ENCODE results near the gene MBD5.

Gene MBD5

GRCh38 chr2:148259674-148260073 lies 238.8 kb downstream of the MBD5 start:
- H3K27ac ChIP-seq: no peak overlapping the region
- no peak for TF ChIP-seq ZFX (IDR thresholded peaks at IDR 0.05)
- no peak for TF ChIP-seq CTCF (conservative IDR thresholded peaks at IDR 0.05)

GRCh38 chr2:148263890-148264289 lies 243.0 kb downstream of the MBD5 start:
- TF ChIP-seq ZFX (IDR thresholded peaks at IDR 0.05): no peak
- TF ChIP-seq CTCF (conservative IDR thresholded peaks at IDR 0.05): no peak
- H3K27ac ChIP-seq: no peak overlapping the region

- no peak for TF ChIP-seq CTCF (conservative IDR thresholded peaks at IDR 0.05)
- TF ChIP-seq ZFX (IDR thresholded peaks at IDR 0.05): no peak
- no peak overlapping the region for H3K27ac ChIP-seq
These were observed 252.3 kb downstream of the MBD5 start for GRCh38 chr2:148273158-148273691.

GRCh38 chr2:148279216-148279615 lies 258.3 kb downstream of the MBD5 start:
- TF ChIP-seq CTCF (conservative IDR thresholded peaks at IDR 0.05) (no peak), ZFX (IDR thresholded peaks at IDR 0.05) (no peak)
- no peak overlapping the region for H3K27ac ChIP-seq

GRCh38 chr2:148282201-148282600 lies 261.3 kb downstream of the MBD5 start:
- H3K27ac ChIP-seq: no peak overlapping the region
- no peak for TF ChIP-seq ZFX (IDR thresholded peaks at IDR 0.05)
- no peak for TF ChIP-seq CTCF (conservative IDR thresholded peaks at IDR 0.05)

- TF ChIP-seq ZFX (IDR thresholded peaks at IDR 0.05): no peak
- no peak for TF ChIP-seq CTCF (conservative IDR thresholded peaks at IDR 0.05)
- no peak overlapping the region for H3K27ac ChIP-seq
These were observed 271.5 kb downstream of the MBD5 start for GRCh38 chr2:148292431-148292830.

GRCh38 chr2:148298196-148298595 lies 277.3 kb downstream of the MBD5 start:
- no peak overlapping the region for H3K27ac ChIP-seq
- TF ChIP-seq ZFX (IDR thresholded peaks at IDR 0.05) (no peak), CTCF (conservative IDR thresholded peaks at IDR 0.05) (no peak)
